ENCODE data around the gene SLC35G2.
A peak's percentile ranks its signal among the peaks of the same experiment; 100 is the strongest.
"Not testable (repeated sequence)": the region's sequence is repeated elsewhere in the genome, so short reads cannot be mapped to it uniquely, and the experiment has no call there.

The SLC35G2 gene

DNA sequence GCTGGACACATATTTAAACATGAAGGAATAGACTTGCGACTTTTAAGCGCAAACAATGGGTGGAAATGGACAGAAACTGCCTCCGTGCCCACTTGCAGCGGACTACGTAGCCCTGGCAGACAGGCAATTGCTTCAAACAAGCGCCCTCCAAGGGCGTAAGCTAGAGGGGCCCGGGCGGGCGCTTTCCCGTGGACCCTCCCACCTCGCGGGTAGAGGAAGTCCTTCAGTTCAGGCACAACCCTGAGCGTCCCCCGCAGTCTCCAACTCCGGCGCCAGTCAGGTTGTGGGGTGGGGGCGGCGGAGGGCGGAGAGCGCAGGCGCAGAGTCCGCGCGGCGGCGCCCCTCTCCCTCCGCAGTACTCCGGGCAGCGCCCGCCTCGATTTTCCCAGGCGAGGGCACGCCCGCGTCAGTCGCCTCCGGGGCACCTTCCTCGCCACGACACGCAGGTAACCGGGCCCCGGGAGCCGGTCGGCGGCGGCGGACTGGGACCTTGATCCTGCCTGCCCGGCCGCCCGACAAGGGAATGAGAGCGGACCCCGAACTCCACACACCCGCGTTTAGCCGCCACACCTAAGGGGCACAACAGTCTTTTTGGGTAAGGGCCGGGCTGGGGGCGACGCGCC is at the start of gene SLC35G2:
SLC35G2 (plus strand) TSS at position 358 of the 623 bp plus-strand sequence. CDS start 35,335 bp downstream, outside the sequence.
- peaks cover 5 to 6% of the 10 kb centered on the region in 2 donors for H3K9me3 Mint-ChIP-seq
- peaks cover 7 to 12% of the 10 kb centered on the region in 2 donors for H3K36me3 Mint-ChIP-seq
- H3K27me3 Mint-ChIP-seq, result peaks cover 54 to 56% of the 10 kb centered on the region in 2 donors
- peak within 1 kb of the TSS; percentile 83 for H3K27ac Mint-ChIP-seq
- peak within 1 kb of the TSS; percentile 85 to 94 for H3K4me3 Mint-ChIP-seq
- ATAC-seq (replicated peaks) (peak; percentile 64 to 69), DNase-seq (peak; percentile 9)
- peaks cover 11 to 25% of the 10 kb centered on the region in 2 donors for H3K4me1 Mint-ChIP-seq

DNA sequence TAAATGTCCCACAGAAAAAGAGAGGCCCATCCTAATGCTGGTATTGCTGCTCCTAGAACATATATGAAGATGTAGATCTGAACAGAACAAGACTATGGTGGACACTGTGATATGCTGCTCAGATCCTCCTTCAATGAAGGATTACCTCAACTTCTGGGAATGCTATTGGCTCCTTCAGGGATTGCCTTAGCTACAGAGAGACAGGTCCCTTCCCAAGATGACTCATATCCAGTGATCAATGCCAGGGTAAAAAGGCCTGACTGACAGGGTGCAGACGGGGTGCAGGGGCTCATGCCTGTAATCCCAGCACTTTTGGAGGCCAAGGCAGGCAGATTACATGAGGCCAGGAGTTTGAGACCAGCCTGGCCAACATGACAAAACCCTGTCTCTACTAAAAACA is 46.2 kb upstream of the SLC35G2 start:
- H3K4me3 Mint-ChIP-seq, result no peak overlapping the region
- ATAC-seq (replicated peaks), result no peak
- DNase-seq, result no peak
- no peak overlapping the region for H3K27ac Mint-ChIP-seq
- no peaks in the 10 kb centered on the region for H3K36me3 Mint-ChIP-seq
- H3K4me1 Mint-ChIP-seq, result no peaks in the 10 kb centered on the region
- no peaks in the 10 kb centered on the region for H3K27me3 Mint-ChIP-seq
- H3K9me3 Mint-ChIP-seq, result peaks cover 0 to 1% of the 10 kb centered on the region in 2 donors

DNA sequence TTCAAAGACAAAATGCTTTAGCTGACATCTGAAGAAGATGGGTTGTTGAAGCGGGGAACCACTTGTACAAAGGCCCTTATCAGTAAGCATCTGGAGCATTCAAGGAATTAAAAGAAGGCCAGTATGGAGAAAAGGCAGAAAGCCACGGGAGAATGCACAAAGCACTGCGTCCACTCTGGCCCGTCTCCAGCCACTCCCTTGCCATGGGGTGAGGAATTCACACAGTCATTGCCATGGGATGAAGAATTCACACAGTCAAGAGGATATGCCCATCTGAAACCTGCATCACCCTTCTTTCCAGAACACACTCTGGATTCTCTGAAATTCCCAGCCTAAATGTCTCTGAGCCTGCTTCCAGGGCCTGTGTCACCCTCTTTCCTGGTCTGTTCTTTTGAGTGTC is 40.1 kb upstream of the SLC35G2 start:
- no peaks in the 10 kb centered on the region for H3K27me3 Mint-ChIP-seq
- ATAC-seq (replicated peaks), result no peak
- DNase-seq, result no peak
- no peaks in the 10 kb centered on the region for H3K36me3 Mint-ChIP-seq
- H3K4me1 Mint-ChIP-seq, result no peaks in the 10 kb centered on the region
- H3K27ac Mint-ChIP-seq, result no peak overlapping the region
- peaks cover 0 to 1% of the 10 kb centered on the region in 2 donors for H3K9me3 Mint-ChIP-seq
- no peak overlapping the region for H3K4me3 Mint-ChIP-seq

DNA sequence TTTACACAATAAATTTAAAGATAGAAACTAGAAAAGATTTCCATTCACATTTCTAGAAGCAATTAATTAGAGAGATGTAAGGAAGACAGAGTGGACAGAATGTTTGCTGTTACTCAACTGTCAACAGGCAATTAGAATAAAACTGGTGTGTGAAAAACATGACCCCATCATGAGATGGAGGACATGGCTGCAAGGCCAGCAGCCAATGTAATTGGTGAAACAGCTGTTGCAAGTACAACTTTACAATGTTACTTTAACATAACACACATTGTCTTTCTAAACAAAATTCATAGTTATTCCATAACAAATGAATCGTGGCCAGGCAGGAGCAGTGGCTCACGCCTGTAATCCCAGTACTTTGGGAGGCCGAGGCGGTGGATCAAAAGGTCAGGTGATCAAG is 38.2 kb upstream of the SLC35G2 start:
- Mint-ChIP-seq H3K4me3 (no peak overlapping the region), H3K27me3 (no peaks in the 10 kb centered on the region), H3K27ac (no peak overlapping the region), H3K9me3 (no peaks in the 10 kb centered on the region), H3K36me3 (no peaks in the 10 kb centered on the region), H3K4me1 (no peaks in the 10 kb centered on the region)
- ATAC-seq (replicated peaks) (no peak), DNase-seq (no peak)

DNA sequence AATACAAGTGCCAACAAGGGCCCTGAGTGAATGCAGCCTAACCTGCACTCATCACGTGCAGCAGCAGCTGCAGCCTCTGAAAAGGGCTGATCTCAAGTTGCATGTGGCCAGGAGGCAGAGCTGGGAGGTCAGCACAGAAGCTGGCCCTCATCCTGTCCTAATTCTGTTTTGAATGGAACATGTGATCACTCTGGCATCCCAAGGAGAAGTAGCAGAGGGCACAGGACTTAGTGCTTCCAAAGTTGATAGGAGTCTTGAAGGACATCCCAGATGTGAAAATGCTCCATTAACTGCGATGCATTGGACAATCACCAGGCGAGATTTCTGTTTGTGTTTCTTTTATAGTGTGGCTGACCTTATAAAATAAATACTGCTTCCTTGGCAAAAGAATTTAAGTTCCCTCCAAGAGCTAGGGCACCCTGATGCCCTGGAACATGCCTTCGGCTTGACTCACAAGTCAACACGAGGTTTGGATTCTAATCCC is 35.2 kb upstream of the SLC35G2 start:
- no peak for DNase-seq
- Mint-ChIP-seq H3K27me3 (no peaks in the 10 kb centered on the region), H3K9me3 (no peaks in the 10 kb centered on the region), H3K36me3 (no peaks in the 10 kb centered on the region), H3K4me3 (no peak overlapping the region), H3K27ac (no peak overlapping the region), H3K4me1 (peaks cover 3 to 14% of the 10 kb centered on the region in 2 donors)
- no peak for ATAC-seq (replicated peaks)

DNA sequence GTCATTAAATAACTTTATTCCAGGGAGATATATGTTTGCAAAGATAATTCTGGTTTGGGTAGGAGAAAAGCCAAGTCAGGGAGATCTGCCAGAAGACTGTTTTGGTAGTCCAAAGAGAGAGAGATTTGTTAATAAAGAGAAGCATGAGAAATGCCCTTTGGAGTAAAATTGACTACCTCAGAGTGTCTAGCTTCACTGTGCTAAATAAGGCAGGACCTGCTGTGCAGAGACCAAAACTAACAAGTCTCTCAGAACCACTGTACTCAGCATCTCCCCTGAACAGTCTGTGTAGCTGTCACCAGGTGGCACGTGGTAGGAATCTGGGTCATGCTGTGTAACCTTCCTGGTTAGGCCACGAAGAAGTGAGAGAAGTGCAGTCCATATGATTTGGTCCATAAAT is 31.6 kb upstream of the SLC35G2 start:
- DNase-seq (no peak), ATAC-seq (replicated peaks) (peak; percentile 77 to 84)
- Mint-ChIP-seq H3K36me3 (no peaks in the 10 kb centered on the region), H3K27me3 (peaks cover 0 to 3% of the 10 kb centered on the region in 2 donors), H3K9me3 (no peaks in the 10 kb centered on the region), H3K4me1 (peaks cover 3 to 14% of the 10 kb centered on the region in 2 donors), H3K27ac (peak overlapping the region; percentile 42), H3K4me3 (no peak overlapping the region)

DNA sequence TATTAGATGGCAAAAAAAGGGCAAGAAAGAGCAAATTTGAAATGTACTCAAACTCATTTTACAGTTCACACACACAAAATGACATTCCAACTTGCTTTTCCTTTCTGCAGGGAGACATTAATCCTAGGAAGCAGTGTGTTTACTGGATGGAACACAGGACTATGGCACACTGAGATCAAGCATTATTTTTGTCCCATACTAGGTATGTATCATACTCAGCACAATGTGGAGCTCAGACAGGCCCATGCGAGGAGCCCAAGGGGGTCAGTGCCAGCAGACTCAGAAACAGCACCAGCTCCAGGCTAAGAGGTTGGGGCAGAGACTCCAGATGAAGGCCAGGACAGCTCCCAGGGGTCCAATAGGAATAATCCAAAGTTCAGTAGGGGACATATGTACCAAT is 30.8 kb upstream of the SLC35G2 start:
- Mint-ChIP-seq H3K27me3 (peaks cover 0 to 5% of the 10 kb centered on the region in 2 donors), H3K4me3 (no peak overlapping the region), H3K36me3 (no peaks in the 10 kb centered on the region), H3K4me1 (peaks cover 3 to 14% of the 10 kb centered on the region in 2 donors), H3K27ac (no peak overlapping the region), H3K9me3 (no peaks in the 10 kb centered on the region)
- ATAC-seq (replicated peaks) (no peak), DNase-seq (no peak)

DNA sequence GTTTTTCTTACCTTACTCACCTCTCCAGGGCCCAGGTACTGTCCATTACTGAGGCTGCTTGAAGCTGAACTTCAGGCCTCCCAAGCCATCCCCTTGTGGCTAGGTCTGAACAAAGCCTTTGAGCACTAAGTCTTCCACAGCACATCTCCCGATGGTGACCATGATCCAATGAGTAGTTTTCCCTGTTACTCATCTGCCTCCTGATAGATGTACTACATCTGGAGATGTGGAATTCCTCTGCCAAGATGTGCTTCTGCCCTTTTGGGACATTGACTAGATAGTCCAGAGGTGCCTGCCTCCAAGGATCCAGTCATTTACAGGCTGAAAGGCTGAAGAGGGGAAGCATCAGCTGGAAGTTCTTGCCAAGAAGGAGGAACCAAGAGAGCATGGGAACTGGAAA is 28.9 kb upstream of the SLC35G2 start:
- no peaks in the 10 kb centered on the region for H3K9me3 Mint-ChIP-seq
- no peaks in the 10 kb centered on the region for H3K36me3 Mint-ChIP-seq
- H3K4me1 Mint-ChIP-seq, result peaks cover 5 to 20% of the 10 kb centered on the region in 2 donors
- no peak for DNase-seq
- no peak overlapping the region for H3K27ac Mint-ChIP-seq
- H3K4me3 Mint-ChIP-seq, result no peak overlapping the region
- peaks cover 0 to 5% of the 10 kb centered on the region in 2 donors for H3K27me3 Mint-ChIP-seq
- ATAC-seq (replicated peaks), result no peak

DNA sequence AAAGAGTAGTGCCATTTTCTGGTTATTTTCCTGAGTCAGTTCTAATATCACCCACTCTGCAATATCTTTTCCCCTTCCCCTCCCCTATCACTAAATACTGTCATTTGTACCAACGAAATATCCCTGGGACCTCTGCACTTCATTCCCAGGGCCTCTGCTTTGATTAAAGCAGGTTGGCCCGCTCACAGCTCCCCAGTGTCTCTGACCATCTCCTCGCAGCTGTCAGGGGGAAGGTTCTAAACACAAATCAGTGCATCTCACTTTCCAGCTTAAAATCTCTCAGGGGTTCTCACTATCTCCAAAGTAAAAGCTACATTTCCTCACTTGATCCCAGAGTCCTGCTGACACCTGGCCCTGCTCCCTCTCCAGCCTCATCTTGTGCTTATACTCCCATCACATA is 28.1 kb upstream of the SLC35G2 start:
- H3K27ac Mint-ChIP-seq, result no peak overlapping the region
- H3K36me3 Mint-ChIP-seq, result no peaks in the 10 kb centered on the region
- DNase-seq (no peak), ATAC-seq (replicated peaks) (no peak)
- peaks cover 0 to 5% of the 10 kb centered on the region in 2 donors for H3K27me3 Mint-ChIP-seq
- no peak overlapping the region for H3K4me3 Mint-ChIP-seq
- peaks cover 5 to 20% of the 10 kb centered on the region in 2 donors for H3K4me1 Mint-ChIP-seq
- H3K9me3 Mint-ChIP-seq, result no peaks in the 10 kb centered on the region

DNA sequence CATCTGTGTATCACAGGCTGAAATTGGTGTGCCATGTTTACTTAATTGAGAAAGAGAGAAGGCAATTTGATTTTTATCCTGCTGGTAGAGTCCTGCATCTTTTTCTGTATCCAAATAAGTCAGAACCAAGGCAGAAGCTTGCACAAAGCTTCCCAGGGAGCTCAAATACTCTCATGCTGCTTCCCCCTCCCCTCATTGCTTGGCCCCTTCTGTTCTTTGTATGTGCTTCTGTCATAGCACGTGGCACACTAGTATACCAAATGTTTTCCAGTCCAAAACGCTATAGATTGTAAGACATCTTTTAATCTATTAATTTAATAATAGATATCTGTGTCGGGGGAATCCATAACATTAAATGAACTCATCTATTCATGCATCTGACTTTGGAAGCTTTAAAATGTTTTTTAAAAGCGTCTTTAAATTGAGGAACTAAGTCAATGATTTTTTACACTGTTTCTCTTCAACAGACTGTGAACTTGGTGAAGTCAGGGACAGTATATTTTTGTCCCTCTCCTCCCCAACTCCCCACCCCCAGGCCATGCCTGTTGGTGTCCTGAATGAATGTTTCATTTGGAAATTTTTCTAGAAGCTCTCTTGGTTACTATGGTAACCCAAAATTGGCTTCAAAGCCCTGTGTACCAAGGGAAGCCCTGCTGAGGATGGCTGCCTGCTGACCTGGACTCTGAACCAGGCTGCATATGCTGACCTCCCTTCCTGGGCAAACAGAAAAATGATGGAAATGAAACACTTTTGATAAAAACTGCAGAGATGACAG is 26.2 kb upstream of the SLC35G2 start:
- Mint-ChIP-seq H3K27me3 (peaks cover 0 to 5% of the 10 kb centered on the region in 2 donors), H3K9me3 (no peaks in the 10 kb centered on the region), H3K4me1 (peaks cover 1 to 6% of the 10 kb centered on the region in 2 donors), H3K4me3 (no peak overlapping the region), H3K27ac (no peak overlapping the region), H3K36me3 (no peaks in the 10 kb centered on the region)
- DNase-seq (no peak), ATAC-seq (replicated peaks) (no peak)

DNA sequence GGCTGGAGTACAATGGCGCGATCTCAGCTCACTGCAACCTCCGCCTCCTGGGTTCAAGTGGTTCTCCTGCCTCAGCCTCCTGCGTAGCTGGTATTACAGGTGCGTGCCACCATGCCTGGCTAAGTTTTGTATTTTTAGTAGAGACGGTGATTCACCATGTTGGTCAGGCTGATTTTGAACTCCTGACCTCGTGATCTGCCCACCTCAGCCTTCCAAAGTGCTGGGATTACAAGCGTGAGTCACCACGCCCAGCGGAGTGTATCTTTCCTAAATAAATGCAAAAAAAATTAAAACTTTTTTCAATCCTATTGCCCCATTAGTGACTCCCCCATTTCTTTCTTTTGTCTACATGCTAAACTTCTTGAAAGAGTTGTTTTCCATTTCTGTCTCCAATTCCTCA is 17.8 kb upstream of the SLC35G2 start:
- H3K27me3 Mint-ChIP-seq; H3K9me3 Mint-ChIP-seq; DNase-seq; H3K4me1 Mint-ChIP-seq; H3K36me3 Mint-ChIP-seq; H3K27ac Mint-ChIP-seq; H3K4me3 Mint-ChIP-seq; ATAC-seq (replicated peaks): not testable (repeated sequence)

DNA sequence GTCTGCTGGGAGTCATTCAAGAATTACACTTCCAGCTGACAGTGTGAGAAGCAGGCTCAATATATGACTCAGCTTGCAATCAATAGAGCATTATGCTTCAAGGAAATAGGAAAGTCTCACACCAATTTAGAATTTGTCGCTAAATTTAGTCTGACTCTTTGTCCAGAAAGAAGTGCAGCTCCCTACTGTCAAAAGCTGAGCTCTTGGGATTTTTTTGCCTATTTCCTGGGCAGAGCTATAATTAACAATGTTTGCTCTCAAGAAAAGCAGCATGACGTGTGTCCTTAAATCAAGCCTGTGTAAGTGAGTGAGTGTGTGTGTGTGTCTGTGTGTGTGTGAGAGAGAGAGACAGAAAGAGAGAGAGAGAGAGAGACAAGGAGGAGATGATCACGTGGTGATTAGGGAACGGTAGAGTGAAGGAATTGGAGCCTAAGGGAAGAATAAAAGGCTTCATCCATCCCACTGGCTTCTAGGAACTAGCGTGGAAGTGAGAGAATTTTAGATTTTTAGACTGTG is 16.4 kb upstream of the SLC35G2 start:
- Mint-ChIP-seq H3K4me1 (peaks cover 2 to 9% of the 10 kb centered on the region in 2 donors), H3K27ac (no peak overlapping the region), H3K27me3 (peaks cover 4 to 7% of the 10 kb centered on the region in 2 donors), H3K36me3 (no peaks in the 10 kb centered on the region), H3K9me3 (no peaks in the 10 kb centered on the region), H3K4me3 (no peak overlapping the region)
- ATAC-seq (replicated peaks) (no peak), DNase-seq (no peak)

DNA sequence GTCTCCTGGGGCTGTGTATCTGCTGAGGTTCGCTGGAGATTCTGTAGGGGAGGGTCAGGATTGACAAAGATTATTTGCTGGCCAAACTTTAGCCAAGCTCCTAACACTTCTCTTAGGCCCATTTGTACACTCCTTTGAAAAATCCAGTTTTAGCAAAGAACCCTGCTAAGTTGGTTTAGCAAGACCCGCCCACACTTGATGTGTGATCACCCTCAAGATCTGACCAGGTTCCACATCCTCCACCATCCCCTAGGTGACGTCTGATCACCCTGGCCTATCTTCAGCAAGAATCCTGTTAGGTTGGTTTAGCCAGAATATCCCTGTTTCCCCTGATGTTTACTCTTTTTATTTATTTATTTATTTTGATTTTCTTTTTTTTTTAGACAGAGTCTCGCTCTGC is 14.8 kb upstream of the SLC35G2 start:
- no peaks in the 10 kb centered on the region for H3K9me3 Mint-ChIP-seq
- H3K27ac Mint-ChIP-seq, result no peak overlapping the region
- H3K4me3 Mint-ChIP-seq, result no peak overlapping the region
- peaks cover 4 to 7% of the 10 kb centered on the region in 2 donors for H3K27me3 Mint-ChIP-seq
- no peak for ATAC-seq (replicated peaks)
- no peaks in the 10 kb centered on the region for H3K36me3 Mint-ChIP-seq
- DNase-seq, result no peak
- peaks cover 2 to 9% of the 10 kb centered on the region in 2 donors for H3K4me1 Mint-ChIP-seq

DNA sequence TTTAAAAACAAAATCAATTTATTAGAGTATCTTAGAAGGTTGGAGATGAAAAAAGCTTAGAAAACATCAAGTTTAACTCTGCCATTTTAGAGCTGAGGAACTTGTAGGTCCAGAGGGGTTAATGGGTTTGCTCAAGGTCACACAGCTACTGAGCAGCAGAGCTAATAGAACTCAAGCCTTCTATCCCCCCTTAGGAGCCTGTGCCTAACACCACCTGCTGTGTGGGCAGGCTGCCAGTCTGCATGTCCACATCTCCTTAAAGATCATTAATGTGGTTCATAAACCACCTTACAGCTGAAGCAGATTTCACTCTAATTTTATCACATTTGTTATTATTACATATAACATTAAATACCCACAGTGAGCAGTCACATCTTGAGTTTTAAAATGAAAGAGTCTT is 14.1 kb upstream of the SLC35G2 start:
- H3K27me3 Mint-ChIP-seq, result peaks cover 4 to 7% of the 10 kb centered on the region in 2 donors
- H3K36me3 Mint-ChIP-seq, result no peaks in the 10 kb centered on the region
- DNase-seq, result no peak
- peaks cover 2 to 9% of the 10 kb centered on the region in 2 donors for H3K4me1 Mint-ChIP-seq
- no peak overlapping the region for H3K27ac Mint-ChIP-seq
- no peak overlapping the region for H3K4me3 Mint-ChIP-seq
- H3K9me3 Mint-ChIP-seq, result no peaks in the 10 kb centered on the region
- no peak for ATAC-seq (replicated peaks)

DNA sequence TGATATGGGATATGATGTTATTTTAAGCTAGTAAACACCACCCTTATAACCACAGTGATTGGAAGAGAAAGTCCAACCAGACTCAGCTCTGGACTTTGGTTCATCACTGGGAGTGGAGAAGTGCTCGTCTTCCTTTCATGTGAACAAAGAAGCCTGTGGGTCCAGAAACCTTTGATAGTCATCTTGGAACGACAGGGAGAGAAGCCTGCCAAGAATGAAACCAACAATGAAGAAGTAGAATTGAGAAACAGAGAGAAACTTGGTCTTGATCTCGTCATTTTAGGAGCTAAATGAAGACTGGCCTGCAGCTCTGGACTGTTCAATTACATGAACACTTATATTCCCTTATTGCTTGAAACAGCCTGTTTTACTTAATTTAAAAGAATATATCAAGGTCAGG is 13.1 kb upstream of the SLC35G2 start:
- H3K4me1 Mint-ChIP-seq, result peaks cover 2 to 9% of the 10 kb centered on the region in 2 donors
- ATAC-seq (replicated peaks) (no peak), DNase-seq (no peak)
- no peaks in the 10 kb centered on the region for H3K9me3 Mint-ChIP-seq
- H3K27ac Mint-ChIP-seq, result no peak overlapping the region
- no peak overlapping the region for H3K4me3 Mint-ChIP-seq
- H3K36me3 Mint-ChIP-seq, result no peaks in the 10 kb centered on the region
- peaks cover 4 to 7% of the 10 kb centered on the region in 2 donors for H3K27me3 Mint-ChIP-seq

All from stimulated activated naive B cell treated with anti-CD40 and anti-IgM and Interleukin-4, amounts not matched to agents 10 μg/mL and 1 μg/mL and 100 μg/mL, for 72 hours (primary cell).